Measurements from ENCODE around the gene ALG1. TPM values are rescaled to one million over a fixed set of nuclear protein-coding genes. Genes with fewer than 3 reads are reported as not detected.

ALG1 gene
- total and polyA plus RNA-seq, 2 of the 13 experiments (the other 11 are each of a cell fraction or from before 2014, with no cell fraction given) = 43.3 to 75.6 TPM

DNA sequence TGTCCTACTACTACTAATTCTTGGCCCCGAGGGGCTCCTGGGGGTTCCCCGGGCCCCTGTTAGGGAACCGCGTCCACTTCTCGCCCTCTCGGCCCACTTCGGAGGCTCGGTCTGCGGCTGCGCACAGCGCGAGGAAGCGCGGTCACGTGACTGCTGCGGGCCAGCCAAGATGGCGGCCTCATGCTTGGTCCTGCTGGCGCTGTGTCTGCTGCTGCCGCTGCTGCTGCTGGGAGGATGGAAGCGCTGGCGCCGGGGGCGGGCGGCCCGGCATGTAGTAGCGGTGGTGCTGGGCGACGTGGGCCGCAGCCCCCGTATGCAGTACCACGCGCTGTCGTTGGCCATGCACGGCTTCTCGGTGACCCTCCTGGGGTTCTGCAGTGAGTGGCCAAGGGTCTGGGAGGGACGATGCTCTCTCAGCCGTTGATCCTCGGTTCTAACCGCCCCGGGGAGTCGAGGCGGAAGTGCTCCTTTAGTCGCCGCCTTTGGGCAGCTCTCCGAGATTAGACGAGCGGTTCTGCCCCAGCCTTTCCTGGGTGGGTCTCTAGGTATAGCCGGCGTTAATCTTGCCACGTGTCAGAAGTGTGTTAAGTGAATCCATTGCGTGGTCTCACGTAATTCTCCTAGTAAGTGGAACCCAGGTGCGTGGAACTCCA lies at the start of gene ALG1 (continued):
- TF ChIP-seq, protein P1, sequence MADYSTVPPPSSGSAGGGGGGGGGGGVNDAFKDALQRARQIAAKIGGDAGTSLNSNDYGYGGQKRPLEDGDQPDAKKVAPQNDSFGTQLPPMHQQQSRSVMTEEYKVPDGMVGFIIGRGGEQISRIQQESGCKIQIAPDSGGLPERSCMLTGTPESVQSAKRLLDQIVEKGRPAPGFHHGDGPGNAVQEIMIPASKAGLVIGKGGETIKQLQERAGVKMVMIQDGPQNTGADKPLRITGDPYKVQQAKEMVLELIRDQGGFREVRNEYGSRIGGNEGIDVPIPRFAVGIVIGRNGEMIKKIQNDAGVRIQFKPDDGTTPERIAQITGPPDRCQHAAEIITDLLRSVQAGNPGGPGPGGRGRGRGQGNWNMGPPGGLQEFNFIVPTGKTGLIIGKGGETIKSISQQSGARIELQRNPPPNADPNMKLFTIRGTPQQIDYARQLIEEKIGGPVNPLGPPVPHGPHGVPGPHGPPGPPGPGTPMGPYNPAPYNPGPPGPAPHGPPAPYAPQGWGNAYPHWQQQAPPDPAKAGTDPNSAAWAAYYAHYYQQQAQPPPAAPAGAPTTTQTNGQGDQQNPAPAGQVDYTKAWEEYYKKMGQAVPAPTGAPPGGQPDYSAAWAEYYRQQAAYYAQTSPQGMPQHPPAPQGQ (CRISPR knock-in tag; IDR thresholded peaks at IDR 0.05; ENCODE audit: borderline replicate concordance) = peak; percentile 76
- 0 out of 2 replicates have a peak, but pooled peaks have one; percentile 17 for TF ChIP-seq TEAD2 (CRISPR knock-in tag; IDR thresholded peaks at IDR 0.05)
- TF ChIP-seq, protein P2, sequence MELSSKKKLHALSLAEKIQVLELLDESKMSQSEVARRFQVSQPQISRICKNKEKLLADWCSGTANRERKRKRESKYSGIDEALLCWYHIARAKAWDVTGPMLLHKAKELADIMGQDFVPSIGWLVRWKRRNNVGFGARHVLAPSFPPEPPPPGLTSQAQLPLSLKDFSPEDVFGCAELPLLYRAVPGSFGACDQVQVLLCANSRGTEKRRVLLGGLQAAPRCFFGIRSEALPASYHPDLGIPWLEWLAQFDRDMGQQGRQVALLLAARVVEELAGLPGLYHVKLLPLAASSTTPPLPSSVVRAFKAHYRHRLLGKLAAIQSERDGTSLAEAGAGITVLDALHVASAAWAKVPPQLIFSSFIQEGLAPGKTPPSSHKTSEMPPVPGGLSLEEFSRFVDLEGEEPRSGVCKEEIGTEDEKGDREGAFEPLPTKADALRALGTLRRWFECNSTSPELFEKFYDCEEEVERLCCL (CRISPR knock-in tag; IDR thresholded peaks at IDR 0.05; ENCODE audit: borderline replicate concordance) = no peak
- TF ChIP-seq ELF4 (CRISPR knock-in tag; IDR thresholded peaks at IDR 0.05; ENCODE audit: borderline replicate concordance) = peak; percentile 80
- TF ChIP-seq, protein P3, sequence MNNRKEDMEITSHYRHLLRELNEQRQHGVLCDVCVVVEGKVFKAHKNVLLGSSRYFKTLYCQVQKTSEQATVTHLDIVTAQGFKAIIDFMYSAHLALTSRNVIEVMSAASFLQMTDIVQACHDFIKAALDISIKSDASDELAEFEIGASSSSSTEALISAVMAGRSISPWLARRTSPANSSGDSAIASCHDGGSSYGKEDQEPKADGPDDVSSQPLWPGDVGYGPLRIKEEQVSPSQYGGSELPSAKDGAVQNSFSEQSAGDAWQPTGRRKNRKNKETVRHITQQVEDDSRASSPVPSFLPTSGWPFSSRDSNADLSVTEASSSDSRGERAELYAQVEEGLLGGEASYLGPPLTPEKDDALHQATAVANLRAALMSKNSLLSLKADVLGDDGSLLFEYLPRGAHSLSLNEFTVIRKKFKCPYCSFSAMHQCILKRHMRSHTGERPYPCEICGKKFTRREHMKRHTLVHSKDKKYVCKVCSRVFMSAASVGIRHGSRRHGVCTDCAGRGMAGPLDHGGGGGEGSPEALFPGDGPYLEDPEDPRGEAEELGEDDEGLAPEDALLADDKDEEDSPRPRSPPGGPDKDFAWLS (CRISPR knock-in tag; IDR thresholded peaks at IDR 0.05; ENCODE audit: borderline replicate concordance) = no peak
- TF ChIP-seq EZH2 (conservative IDR thresholded peaks at IDR 0.05; ENCODE audit: low read depth, low read length) = no peak
- TF ChIP-seq, protein P4, sequence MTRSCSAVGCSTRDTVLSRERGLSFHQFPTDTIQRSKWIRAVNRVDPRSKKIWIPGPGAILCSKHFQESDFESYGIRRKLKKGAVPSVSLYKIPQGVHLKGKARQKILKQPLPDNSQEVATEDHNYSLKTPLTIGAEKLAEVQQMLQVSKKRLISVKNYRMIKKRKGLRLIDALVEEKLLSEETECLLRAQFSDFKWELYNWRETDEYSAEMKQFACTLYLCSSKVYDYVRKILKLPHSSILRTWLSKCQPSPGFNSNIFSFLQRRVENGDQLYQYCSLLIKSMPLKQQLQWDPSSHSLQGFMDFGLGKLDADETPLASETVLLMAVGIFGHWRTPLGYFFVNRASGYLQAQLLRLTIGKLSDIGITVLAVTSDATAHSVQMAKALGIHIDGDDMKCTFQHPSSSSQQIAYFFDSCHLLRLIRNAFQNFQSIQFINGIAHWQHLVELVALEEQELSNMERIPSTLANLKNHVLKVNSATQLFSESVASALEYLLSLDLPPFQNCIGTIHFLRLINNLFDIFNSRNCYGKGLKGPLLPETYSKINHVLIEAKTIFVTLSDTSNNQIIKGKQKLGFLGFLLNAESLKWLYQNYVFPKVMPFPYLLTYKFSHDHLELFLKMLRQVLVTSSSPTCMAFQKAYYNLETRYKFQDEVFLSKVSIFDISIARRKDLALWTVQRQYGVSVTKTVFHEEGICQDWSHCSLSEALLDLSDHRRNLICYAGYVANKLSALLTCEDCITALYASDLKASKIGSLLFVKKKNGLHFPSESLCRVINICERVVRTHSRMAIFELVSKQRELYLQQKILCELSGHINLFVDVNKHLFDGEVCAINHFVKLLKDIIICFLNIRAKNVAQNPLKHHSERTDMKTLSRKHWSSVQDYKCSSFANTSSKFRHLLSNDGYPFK (CRISPR knock-in tag; IDR thresholded peaks at IDR 0.05; ENCODE audit: borderline replicate concordance) = peak; percentile 96
- TF ChIP-seq KAT8 (CRISPR knock-in tag; IDR thresholded peaks at IDR 0.05) = peak; percentile 100
- peak; percentile 100 for TF ChIP-seq ZMYM4 (CRISPR knock-in tag; IDR thresholded peaks at IDR 0.05)
- no peak for TF ChIP-seq NCOA5 (CRISPR knock-in tag; IDR thresholded peaks at IDR 0.05)
- peak; percentile 99 for TF ChIP-seq ZNF891 (CRISPR knock-in tag; IDR thresholded peaks at IDR 0.05)
- no peak for TF ChIP-seq ARID2 (CRISPR knock-in tag; IDR thresholded peaks at IDR 0.05; ENCODE audit: borderline replicate concordance)
- no peak for TF ChIP-seq SRSF4 (IDR thresholded peaks at IDR 0.05; ENCODE audit: low read depth, low read length, poor library complexity, severe bottlenecking)
- TF ChIP-seq ZNF3 (CRISPR knock-in tag; IDR thresholded peaks at IDR 0.05) = no peak
- TF ChIP-seq RFX1 (IDR thresholded peaks at IDR 0.05) = no peak
- TF ChIP-seq, protein P5, sequence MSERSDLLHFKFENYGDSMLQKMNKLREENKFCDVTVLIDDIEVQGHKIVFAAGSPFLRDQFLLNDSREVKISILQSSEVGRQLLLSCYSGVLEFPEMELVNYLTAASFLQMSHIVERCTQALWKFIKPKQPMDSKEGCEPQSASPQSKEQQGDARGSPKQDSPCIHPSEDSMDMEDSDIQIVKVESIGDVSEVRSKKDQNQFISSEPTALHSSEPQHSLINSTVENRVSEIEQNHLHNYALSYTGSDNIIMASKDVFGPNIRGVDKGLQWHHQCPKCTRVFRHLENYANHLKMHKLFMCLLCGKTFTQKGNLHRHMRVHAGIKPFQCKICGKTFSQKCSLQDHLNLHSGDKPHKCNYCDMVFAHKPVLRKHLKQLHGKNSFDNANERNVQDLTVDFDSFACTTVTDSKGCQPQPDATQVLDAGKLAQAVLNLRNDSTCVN (CRISPR knock-in tag; IDR thresholded peaks at IDR 0.05; ENCODE audit: borderline replicate concordance) = peak; percentile 93
- TF ChIP-seq BRD4 (CRISPR knock-in tag; IDR thresholded peaks at IDR 0.05) = peak; percentile 99
- TF ChIP-seq YEATS2 (CRISPR knock-in tag; IDR thresholded peaks at IDR 0.05; ENCODE audit: borderline replicate concordance) = peak; percentile 95; the same call in 1 of the 2 replicates
